Right renal cortex interstitium (tissue), 3 donors: ENCODE results near the gene ADAMTS12. TPM values are rescaled to one million over a fixed set of nuclear protein-coding genes. Genes with fewer than 3 reads are reported as not detected.
A peak's percentile ranks its signal among the peaks of the same experiment; 100 is the strongest.

Experiments used
- DNase-seq, 3 donors: peaks; one replicate each; pipeline ENCODE4 v3.0.0-alpha.2; 2013; ENCODE audit warnings: low read depth in 3 of 3, low spot score in 2 of 3
- polyA plus RNA-seq, 3 donors: library from polyadenylated mRNA; unstranded; fragments of 120-200 nt; gene quantifications; one replicate each; pipeline ENCODE4 v1.2.1, GENCODE V29; 2013; ENCODE audit not compliant: insufficient read length in 3 of 3

The ADAMTS12 gene
- polyA plus RNA-seq, 3 donors: 14.3 to 16.9 (median 14.8) TPM

DNA sequence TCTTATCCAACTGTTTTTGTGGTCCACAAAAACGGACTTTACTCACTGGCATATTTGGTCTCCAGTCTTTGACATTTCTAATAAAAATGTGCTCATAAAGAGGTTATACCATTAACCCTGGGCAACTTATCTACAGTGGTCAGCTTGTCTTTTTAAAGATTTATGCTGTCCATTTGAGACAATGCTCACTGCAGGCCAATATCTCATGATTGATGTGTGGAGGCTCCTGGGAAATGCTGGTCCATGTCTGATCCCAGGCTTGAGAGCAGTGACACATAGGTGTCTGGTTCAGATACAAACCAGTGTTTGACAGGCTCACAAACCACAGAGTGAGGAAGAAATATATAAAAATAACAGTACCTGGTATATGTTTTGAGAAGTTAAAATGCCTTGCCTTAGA lies 270.3 kb downstream of the ADAMTS12 start:
- DNase-seq: no peak

DNA sequence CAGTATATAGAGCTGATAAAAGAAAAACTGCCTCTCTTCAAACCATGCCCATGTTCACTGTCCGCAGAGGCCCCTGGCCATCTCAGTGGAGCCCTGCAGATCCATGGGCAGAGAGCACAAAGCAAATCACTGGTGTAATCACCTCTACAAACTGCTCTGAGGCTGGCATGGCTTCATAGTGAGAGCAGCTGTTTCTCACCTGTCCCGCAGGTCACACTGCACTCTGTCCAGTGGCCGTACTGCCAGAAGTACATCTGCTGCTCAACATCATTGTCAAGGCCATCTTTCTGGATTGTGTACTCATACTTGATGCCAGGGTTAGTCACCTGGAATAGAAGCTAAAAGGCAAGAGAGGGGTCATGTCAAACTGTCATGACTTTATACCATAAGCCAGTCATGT lies 277.8 kb downstream of the ADAMTS12 start:
- no peak for DNase-seq

DNA sequence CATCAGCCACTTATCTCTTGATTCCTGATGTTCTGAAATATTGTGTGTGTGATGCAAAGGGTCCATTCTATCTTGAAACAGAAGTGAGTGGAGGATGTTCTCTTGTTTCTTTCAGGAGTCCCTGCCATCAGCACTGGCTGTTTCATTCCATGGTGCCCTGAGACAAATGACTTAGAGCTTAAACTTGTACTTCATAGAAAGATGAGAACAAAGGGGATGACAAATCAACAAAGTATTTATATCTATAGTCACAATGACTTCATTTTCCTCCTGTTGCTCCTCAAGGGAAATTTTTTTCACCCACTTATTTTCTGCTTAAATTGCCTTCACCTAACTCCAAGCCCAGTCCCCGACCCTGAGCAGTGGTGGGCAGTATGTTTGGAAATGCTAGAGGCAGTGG lies 279.4 kb downstream of the ADAMTS12 start:
- DNase-seq: no peak

DNA sequence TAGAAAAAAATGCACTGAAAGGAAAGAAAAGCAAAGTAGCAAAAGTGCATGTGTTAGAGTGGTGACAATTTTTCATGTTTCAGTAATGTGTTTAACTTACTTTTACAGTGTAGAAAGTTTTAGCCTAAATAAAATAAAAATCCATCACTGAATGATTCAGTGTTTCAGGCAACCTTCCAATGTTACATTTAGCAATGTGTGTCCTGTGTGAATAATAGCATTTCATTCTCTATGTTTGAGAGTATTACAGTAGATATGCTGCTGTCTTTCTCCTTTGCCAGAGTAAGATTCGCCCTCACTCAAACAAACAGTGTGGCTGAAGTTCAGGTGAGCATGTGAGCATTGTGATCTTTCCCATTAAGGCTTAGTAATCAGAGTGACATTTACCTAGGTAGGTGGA lies 279.9 kb downstream of the ADAMTS12 start:
- DNase-seq: no peak

DNA sequence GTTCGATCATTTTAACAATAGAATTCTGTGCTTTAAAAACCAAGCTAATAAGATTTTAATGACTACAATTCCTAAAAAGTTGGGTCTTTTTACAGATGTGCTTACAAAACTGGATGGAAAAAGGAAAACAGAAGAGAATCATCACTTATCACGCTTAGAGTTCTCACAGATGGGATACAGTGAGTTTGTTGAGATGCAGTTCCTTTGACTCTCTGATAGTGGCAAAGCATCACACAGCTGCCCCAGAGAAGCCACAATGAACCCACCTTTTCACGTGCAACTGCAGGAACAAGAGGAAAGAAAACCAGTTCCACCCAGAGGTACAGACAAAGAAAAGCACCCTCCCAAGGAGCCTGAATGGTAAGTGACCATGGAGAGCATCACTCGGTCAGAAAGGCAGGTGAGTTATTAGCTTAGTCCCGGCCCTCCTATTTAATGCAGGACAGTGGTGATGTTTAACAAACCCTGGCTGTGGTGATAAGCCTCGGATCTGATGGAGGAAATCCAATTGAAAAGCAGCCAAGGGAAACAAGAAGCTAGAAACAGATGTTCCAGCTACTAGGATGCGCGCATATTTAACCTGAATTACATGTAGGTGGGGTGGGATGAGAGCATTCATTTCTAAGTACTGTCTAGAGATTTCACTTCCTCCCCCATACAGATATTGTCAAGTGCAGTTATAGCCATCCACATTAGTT lies 283.3 kb downstream of the ADAMTS12 start:
- no peak for DNase-seq

DNA sequence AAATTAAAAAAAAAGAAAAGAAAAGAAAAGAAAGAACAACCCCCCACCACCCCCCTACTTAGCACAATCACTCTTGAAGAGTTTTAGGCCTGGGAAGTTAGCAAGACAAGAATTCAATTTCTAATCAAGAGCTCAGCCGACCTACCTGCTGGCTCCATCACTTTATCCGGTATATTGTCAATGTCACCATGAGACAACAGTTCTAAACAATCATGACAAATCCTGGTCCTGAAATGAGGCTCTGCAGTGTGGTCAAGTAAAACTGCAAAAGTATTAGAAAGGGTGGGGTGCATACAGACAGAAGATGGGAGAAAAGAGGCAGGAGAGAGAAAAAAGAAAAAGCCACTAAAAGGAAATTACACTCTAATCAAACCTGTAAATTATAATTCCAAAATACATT lies 287.3 kb downstream of the ADAMTS12 start:
- DNase-seq: no peak

DNA sequence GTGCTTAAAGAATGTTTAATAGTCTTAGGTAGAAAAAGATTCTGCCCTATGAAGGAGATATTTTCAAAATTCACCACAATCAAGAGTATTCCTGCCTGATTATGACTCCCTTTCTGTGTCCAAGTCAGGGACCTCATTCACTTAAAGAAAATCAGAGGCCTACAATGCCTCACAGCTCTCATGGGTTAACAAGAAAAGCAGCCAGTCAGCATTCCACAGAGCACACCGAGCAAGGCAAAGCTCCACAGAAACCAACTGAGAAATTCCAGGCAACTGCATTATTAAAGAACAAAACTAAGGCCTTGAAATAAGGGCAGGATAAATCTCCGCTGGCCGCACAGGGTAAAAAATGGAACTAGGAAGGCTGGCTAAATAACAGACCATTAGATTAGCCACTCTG lies 289.9 kb downstream of the ADAMTS12 start:
- peak; percentile 12 to 44 (median 23) for DNase-seq

DNA sequence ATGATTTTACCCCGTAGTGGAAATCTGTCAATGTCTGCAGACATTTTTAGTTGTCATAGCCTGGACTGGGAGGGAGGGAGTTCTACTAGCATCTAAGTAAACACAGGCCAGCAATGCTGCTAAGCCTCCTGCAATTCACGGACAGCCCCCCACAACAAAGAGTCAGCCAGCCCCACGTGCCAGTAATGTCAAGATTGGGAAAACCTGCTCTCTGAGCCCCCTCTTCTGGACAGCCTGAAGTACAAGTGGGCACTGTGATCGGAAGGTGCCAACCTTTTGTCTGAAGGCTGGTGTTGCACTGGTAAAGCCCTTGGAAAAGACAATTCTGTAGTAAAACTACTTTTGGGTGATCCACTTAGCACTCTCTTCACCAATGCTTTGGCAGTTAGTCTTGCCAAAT lies 296.5 kb downstream of the ADAMTS12 start:
- DNase-seq: no peak

DNA sequence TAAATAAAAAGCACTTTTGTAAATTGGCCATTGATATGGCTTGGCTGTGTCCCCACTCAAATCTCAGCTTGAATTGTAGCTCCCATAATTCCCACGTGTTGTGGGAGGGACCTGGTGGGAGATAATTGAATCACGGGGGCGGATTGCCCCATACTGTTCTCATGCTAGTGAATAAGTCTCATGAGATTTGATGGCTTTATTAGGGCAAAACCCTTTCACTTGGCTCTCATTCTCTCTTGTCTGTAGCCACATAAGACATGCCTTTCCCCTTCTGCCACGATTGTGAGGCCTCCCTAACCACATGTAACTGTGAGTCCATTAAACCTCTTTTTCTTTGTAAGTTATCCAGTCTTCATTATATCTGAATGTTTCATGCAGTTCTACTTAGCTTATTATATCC lies 297.8 kb downstream of the ADAMTS12 start:
- DNase-seq: no peak

DNA sequence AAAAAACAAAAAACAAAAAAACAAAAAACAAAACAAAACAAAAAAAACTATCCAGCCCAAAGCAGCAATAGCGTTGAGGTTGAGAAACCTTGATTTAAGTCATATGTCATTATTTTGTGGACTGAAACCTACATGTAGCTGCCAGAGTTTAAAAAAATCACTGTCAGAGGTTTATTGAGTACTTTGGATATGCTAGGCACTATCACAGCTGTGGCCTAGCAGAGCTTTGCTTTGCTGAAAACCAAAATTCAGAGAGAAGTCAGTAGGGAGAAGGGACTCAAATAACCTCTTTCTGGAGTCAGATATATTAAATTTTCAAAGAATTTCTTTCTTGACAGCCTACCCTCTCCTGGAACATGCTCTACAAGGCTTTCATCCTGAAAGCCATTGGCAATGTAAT lies 299.5 kb downstream of the ADAMTS12 start:
- DNase-seq: no peak

DNA sequence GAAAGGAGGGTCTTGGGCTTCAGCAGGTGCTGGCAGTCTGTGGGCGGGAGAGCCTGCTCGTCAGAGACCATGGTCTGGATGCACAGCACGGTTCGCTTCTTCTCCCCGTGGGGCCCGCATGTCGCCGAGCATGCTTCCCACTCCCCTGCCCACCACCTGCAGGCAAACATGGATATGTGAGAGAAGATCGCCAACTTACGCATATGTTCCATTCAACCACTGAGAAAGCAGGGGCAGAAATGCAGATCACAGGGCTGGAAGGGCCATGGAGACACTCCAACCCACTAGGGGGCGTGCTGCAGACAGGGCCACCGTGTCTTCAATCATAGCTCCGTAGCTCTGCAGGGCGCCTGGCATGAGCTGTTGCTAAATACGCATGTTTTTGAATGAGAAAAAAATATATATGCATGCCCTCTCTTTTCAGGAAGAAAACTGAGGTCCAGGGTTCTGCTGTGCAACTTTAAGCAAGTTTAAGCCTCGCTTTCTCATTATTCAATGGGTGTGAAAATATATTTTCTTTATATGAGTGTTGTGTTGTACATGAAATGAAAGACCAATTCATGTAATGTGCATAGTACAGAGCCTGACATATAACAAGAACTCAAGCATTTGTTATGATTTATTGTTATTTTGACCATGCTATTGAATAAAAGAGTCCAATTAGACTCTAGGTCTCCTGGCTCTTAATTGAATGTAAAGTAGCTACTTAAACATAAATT lies 303.0 kb downstream of the ADAMTS12 start:
- DNase-seq: no peak

DNA sequence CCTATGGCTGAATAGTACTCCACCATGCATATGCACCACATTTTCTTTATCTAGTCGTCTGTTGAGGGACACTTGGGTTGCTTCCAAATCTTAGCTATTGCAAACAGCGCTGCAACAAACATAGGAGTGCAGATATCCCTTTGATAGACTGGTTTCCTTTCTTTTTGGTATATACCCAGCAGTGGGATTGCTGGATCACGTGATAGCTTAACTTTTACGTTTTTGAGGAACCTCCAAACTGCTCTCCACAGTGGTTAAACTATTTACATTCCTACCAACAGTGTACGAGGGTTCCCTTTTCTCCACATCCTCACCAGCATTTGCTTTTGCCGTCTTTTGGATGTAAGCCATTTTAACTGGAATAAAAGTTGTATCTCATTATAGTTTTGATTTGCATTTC lies 308.5 kb downstream of the ADAMTS12 start:
- no peak for DNase-seq

DNA sequence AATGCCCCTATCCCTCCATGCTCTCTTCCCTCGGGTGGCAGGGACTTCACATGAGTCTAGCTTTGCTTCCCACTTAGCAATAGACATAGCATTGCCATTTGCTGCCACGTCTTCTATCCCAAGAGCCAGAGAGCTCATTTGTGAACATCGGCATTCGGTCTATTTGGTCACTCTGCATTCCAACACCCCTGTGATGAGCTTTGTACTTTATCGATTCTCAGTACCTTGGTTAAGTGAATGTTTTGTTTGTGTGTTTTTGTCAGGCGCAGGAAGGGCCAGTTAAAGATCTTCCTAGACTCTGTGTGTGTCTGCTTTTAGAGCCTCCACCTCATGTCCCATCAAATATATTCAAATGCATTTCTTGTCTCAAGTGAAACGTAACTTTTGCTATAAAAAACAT lies 309.4 kb downstream of the ADAMTS12 start:
- no peak for DNase-seq

DNA sequence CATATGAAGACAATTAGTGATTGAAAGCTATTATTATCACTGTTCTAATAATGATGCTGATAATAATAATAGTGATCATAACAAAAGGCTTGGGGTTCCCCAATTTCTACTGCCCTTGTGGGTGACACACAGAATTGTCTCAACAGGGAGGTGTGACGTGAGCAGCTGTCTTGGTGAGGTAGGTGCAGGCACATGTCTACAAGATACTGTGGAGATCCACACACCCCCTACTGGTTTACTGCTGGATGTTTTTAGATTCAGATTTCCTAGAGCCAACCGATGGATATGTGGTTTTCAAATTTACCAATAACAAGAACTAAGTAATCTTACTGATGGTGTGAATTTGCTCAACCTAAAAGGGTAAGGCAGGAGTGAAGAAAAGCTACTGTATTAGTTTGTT lies 312.0 kb downstream of the ADAMTS12 start:
- DNase-seq: no peak

DNA sequence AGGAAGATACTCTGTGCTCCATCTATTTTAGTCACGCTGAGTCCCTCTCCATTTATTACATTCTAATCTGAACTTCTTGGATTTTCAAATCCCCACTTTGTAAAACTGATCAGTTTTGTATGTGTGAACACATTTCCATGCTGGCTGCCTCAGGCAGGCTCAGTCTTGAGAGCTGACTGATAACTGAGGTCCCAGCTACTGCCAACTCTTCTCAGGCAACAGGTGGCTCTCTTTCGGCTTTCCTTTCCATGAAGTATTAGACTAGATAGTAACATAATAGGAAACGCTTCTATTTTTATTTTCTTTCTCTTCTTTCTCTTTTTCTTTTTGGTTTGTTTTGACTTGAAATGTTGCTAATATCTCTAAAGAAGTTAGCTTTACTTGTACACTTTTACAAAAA lies 312.6 kb downstream of the ADAMTS12 start:
- DNase-seq: no peak

DNA sequence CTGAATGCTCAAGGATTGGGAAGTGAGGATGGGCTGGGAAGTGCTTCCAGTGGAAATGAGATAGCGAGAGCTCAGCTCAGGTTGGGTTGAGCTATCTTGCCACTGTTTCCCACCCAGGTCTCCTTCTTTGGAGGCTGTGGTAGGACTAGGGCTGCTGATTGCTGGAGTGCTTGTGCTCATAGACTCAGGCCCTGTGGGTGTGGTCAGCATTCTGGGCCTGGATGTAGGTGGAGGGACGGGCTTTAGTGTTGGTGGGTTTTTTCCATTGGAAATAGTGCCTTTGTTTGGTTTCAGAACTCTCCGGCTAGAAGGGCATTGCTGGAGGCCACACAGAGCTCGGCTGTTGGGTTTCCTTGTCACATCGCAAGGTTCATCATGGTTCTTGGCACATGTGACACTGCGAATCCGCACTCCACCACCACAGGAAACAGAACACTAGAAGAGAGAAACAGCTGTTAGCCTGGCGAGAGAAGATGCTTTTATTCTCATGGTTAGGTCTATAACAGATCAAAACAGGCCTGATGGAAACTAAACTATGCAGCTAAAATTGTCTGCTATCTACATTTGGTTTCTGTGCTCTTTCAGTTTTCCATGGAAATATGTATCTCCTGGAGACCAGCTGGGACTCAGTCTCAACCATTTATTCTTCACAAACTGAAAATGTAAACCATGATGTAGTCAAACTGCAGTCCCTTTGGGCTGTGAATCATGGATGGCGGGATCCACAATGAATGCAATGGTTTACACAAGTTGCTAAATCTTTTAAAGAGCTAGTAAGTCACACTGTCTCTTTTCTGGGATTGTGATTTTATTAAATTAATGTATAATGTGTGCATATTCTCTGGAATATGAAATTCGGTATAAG lies 314.8 kb downstream of the ADAMTS12 start:
- no peak for DNase-seq

DNA sequence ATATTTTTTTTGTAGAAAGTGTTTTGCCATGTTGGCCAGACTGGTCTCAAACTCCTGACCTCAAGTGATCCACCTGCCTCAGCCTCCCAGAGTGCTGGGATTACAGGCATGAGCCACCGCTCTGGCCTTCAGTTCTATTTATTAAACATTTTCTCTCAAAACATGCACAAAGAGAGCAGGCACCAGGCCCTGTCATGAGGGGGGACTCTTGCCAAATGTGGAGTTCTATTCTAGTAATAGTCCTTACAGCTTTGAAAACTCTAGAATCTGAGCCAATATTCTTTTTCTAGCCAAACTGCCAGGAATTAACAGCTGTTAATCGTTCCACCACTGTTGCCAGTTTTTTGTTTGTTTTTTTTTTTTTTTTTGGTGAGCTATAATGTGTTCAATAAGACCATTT lies 326.5 kb downstream of the ADAMTS12 start:
- no peak for DNase-seq

DNA sequence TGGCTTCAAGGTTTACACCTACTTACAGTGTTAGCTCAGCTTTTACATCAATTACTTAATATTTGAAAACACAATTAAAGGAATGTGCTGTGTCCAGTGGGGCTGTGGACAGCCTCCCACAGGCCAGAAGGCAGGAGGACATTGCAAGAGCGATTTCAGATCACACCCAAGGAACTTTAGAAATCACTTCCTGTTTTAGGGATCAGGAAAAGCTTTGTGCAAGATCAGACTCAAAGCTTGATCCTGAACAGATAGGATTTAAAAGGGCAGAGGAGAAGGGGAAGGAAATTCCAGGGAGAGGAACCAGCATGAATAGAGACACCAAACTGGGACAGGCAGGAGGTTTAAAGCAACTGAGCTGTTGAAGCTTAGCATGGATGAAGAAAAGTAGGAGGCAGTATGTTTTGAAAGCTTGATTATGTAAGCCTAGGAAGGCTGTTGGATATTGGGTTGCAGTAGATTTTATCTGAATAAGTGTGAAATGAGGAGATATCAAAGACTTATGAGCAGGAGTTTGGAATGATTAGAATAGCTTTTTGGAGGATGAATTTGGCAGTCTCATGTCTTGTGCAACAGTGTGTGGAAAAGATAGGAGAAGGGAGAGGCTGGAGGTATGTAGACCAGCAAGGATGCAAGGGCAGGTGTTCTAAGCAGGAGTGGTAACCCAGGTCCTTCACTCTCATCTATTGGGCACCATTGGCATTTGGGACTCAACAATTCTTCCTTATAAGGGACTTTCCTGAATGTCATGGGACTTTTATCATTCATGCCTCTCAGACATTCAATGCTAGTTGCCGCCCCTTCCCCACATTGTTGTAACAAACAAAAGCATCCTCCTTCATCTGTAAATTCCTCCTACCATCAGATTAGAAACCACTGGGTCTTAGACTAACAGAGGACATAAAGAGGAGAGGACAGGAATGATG lies 327.5 kb downstream of the ADAMTS12 start:
- DNase-seq: no peak

DNA sequence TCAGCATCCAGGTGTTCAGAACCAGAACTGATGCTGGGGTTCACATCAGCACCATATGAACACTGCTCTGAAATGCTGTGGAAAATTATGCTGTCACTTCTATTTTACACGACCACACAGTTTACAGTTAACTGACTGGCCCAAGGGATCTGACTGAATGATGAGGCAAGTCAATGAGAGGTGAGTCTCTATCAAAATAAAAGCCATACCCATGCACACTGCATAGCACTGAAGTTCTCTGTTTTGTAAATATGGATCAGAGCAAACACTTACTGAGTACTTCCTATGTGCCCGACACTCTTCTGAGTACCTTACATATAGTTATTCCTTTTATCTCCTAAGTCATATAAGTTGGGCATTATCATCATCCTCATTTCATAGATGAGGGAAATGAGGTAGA lies 328.3 kb downstream of the ADAMTS12 start:
- DNase-seq: no peak

DNA sequence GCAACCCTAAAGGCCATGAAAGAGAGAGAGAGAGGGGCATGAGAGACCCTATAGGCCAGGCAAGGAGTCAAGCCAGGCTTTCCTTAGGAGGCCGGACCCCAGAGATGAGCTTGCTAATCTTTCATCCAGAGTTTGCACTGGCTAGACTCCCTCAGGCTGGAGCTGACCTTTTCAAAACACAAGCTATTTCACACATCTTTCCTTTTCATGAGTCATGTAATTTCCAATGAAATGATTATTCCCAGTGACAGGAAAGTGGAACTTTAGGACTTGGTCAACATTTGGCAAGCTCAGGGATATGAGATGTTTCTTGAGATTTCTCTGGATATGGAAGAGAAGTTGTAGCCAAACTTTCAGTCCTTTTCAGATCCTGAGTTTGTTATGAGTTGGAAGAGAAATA lies 333.3 kb downstream of the ADAMTS12 start:
- no peak for DNase-seq

DNA sequence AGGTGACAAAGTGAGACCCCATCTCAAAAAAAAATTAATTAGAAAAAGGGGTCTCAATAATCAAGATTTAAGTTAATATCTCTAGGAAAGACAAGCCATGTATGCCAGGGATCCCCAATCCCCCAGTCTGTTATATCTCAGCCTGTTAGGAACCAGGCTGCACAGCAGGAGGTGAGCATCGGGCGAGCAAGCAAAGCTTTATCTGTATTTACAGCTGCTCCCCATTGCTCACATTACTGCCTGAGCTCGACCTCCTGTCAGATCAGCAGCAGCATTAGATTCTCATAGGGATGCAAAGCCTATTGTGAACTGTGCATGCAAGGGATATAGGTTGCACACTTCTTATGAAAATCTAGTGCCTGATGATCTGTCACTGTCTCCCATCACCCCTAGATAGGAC lies 334.2 kb downstream of the ADAMTS12 start:
- no peak for DNase-seq
